Measurements from ENCODE around the gene RABEPK.
A peak's percentile ranks its signal among the peaks of the same experiment; 100 is the strongest.

The RABEPK gene

GRCh38 chr9:125255781-125256391 is 55.5 kb downstream of the RABEPK start:
- peak; percentile 19 for DNase-seq

GRCh38 chr9:125258160-125258785 is 57.9 kb downstream of the RABEPK start:
- DNase-seq = no peak

DNA sequence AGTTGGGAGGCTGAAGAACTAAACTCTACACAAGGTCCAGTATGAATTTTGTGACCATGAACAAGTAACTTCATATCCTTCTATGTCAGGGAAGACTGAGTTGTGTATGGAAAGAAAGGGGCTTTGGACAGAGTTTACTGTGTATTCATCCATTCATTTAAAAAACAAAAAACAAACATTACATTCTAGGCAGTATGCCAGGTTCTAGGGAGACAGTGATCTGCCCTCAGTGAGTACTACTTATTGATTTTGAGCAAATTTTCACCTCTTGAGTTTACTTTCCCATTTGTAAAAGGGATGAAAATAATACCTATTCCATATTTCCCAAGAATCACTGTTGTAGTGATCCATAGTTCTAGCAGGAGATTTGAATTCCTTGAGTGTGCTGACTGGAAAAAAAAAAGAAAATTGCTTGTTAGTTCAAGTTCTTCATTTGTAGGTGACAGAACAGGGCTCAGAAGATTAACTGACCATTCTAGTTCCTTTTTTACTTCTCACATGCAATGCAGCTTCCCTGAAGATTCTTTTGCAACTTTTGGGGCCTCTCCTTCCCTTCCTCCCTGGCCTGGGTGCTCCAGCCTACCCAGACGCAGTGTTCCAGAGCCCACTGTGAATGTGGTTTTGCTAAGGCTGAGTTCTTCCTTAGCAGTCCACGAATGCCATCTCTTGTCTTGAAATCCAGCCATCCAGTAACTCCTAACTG is 58.6 kb downstream of the RABEPK start:
- no peak for DNase-seq

GRCh38 chr9:125260561-125260960 is 60.2 kb downstream of the RABEPK start:
- DNase-seq = no peak

- peak; percentile 88 for DNase-seq
Observed at GRCh38 chr9:125261501-125262293, 61.4 kb downstream of the RABEPK start, which contains the start of gene GAPVD1. Gene GAPVD1, plus strand, starts transcription at chr9:125261826. Its CDS starts 37,096 bp downstream, at chr9:125298922.

- DNase-seq = no peak
Observed at GRCh38 chr9:125262294-125262991, 62.1 kb downstream of the RABEPK start.

GRCh38 chr9:125264068-125264467 is 63.7 kb downstream of the RABEPK start:
- DNase-seq = peak; percentile 42

GRCh38 chr9:125268394-125269013 is 68.2 kb downstream of the RABEPK start:
- DNase-seq = no peak

GRCh38 chr9:125269014-125269397 is 68.7 kb downstream of the RABEPK start:
- no peak for DNase-seq

DNA sequence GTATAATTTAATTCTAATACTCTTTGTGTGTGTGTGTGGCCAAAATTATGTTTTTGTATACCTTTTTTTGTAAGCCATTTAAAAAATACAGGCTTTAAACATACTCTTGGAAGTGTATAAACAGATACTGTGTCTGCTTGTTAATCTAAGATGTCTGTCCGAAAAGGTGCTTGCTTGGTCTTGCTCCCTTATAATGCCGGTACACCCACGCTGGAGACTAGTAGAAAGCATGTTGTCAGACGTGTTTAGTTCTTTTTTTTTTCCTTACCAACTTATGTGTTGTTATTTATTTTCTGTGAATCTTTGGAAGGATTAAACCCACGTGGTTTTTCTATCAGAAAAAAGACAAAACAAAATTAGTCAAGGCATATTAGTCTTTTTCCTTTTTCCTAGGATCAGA is 70.7 kb downstream of the RABEPK start:
- no peak for DNase-seq

GRCh38 chr9:125272697-125273096 is 72.4 kb downstream of the RABEPK start:
- no peak for DNase-seq

DNA sequence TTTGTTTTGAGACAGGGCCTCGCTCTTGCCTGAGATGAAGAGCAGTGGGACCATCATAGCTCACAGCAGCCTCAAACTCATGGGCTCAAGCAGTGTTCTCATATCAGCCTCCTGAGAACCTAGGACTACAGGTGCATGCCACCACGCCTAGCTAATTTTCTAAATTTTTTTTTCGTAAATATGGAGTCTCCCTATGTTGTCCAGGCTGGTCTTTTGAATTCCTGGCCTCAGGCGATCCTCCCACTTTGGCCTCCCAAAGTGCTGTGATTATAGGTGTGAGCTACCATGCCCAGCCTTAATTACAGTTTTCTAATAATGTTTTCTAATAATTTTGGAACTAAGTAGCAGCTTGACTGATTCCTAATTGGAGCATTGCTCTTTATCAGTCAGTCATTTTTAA is 76.4 kb downstream of the RABEPK start:
- DNase-seq = no peak

GRCh38 chr9:125277411-125277810 is 77.1 kb downstream of the RABEPK start:
- no peak for DNase-seq

DNA sequence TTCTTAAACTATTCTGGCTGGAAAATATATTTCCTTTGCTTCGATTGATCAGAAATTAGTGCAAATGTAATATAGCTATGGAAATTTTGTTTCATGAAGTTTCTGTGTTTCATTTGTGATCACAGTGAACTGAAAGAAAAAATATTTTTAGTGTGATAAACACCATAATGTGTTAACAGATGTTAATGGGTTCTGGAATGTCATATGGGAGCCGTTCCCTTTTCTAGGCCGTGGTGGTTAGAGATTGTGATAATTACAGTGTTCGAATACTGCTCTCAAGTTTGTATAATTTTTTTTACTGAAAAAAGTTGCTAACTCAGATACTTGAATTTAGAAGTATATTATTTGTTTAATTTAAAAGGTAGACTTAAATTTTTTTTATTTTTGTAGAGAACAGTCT is 80.6 kb downstream of the RABEPK start:
- no peak for DNase-seq

Data from CD4-positive, alpha-beta T cell treated with Interleukin-6 for 4 hours (primary cell).